CD4-positive, alpha-beta T cell (primary cell): Measurements from ENCODE around the gene SH3BP5L. TPM values are rescaled to one million over a fixed set of nuclear protein-coding genes. Genes with fewer than 3 reads are reported as not detected.
A peak's percentile ranks its signal among the peaks of the same experiment; 100 is the strongest.

Experiments used
- ATAC-seq: fragments of 200-7000 bp; cut with Tn5 transposase; one replicate; pipeline ENCODE4 v1.10.0; 2022; ENCODE audit warnings: mild to moderate bottlenecking; ENCODE audit not compliant: poor library complexity
- CTCF ChIA-PET: fragments of 350-600 bp; sonication (Branson Sonifier 250); formaldehyde crosslinking; loops from one replicate; lab custom pipeline; 2021; ENCODE audit warnings: antibody characterized with exemption, inconsistent platforms; lab: Charles Lee
- POLR2A ChIA-PET: fragments of 350-600 bp; sonication (Branson Sonifier 250); formaldehyde crosslinking; loops from one replicate; lab custom pipeline; 2021; ENCODE audit warnings: antibody characterized with exemption, inconsistent platforms; lab: Charles Lee
- DNase-seq, 14 experiments: peaks; one replicate each; pipeline ENCODE4 v3.0.0-alpha.2; 2013 to 2020; ENCODE audit warnings: mixed read lengths in 2 of 14
- H3K27ac ChIP-seq, 2 donors: one replicate each; pipeline versions ENCODE4 v1.5.1 to v1.7.0; 2013; ENCODE audit warnings: low read length in 2 of 2, low read depth in 1 of 2, mild to moderate bottlenecking in 1 of 2
- H3K27me3 ChIP-seq, 2 experiments: 1 replicate in 1 of 2; 2 replicates in 1 of 2; pipeline versions ENCODE4 v1.6.1 to v1.7.0; 2013; ENCODE audit warnings: low read length in 2 of 2, control low read depth in 1 of 2, mild to moderate bottlenecking in 1 of 2, moderate library complexity in 1 of 2; ENCODE audit not compliant: insufficient read depth in 2 of 2, control insufficient read depth in 1 of 2
- H3K36me3 ChIP-seq: one replicate; pipeline ENCODE4 v1.6.1; 2013; ENCODE audit warnings: low read length, control low read depth; ENCODE audit not compliant: insufficient read depth
- H3K4me1 ChIP-seq: one replicate; pipeline ENCODE4 v1.6.1; 2013; ENCODE audit warnings: low read length, control low read depth; ENCODE audit not compliant: insufficient read depth
- H3K4me3 ChIP-seq: one replicate; pipeline ENCODE4 v1.5.1; 2013; ENCODE audit warnings: mild to moderate bottlenecking, low read length, moderate library complexity
- H3K9me3 ChIP-seq, 2 experiments: 1 replicate in 1 of 2; 2 replicates in 1 of 2; pipeline versions ENCODE4 v1.6.1 to v1.7.0; 2013; ENCODE audit warnings: low read length in 2 of 2, mild to moderate bottlenecking in 2 of 2, control low read depth in 1 of 2, moderate library complexity in 1 of 2; ENCODE audit not compliant: control insufficient read depth in 1 of 2, insufficient read depth in 1 of 2
- H3K27ac Mint-ChIP-seq: one replicate; pipeline ENCODE4 v1.8.0; 2020; ENCODE audit warnings: mixed read lengths
- H3K27me3 Mint-ChIP-seq: one replicate; pipeline ENCODE4 v1.8.0; 2021; ENCODE audit warnings: mixed read lengths
- H3K36me3 Mint-ChIP-seq: one replicate; pipeline ENCODE4 v1.8.0; 2021; ENCODE audit warnings: low read depth, mixed read lengths
- H3K4me1 Mint-ChIP-seq: one replicate; pipeline ENCODE4 v1.8.0; 2021; ENCODE audit warnings: low read depth, mixed read lengths
- H3K4me3 Mint-ChIP-seq: one replicate; pipeline ENCODE4 v1.8.0; 2020; ENCODE audit warnings: mild to moderate bottlenecking, mixed read lengths
- H3K9me3 Mint-ChIP-seq: one replicate; pipeline ENCODE4 v1.8.0; 2020; ENCODE audit warnings: mixed read lengths
- intact Hi-C, 2 experiments: fragments of 100-400 bp; cut with DNase I in 1 of 2; cut with micrococcal nuclease in 1 of 2; formaldehyde crosslinking; loops; one replicate each; pipeline versions ENCODE4 v1.15.1 to v1.9.0; 2023 to 2025; cut with DNase I, micrococcal nuclease
- total RNA-seq, 174 experiments: library from RNA in 2 of 174; stranded (reverse) in 2 of 174; gene quantifications; one replicate each; pipeline ENCODE4 v1.2.3 and lab custom pipeline; 2021 to 2026
- TF ChIP-seq, protein P1 (sequence below): fragments of 200-600 bp; IDR thresholded peaks from one replicate; pipeline ENCODE4 v1.8.0; 2022; ENCODE audit warnings: antibody characterized with exemption, mild to moderate bottlenecking

SH3BP5L gene
- total RNA-seq, 2 experiments from 2014 or later, result 21.7 to 25.2 TPM

DNA sequence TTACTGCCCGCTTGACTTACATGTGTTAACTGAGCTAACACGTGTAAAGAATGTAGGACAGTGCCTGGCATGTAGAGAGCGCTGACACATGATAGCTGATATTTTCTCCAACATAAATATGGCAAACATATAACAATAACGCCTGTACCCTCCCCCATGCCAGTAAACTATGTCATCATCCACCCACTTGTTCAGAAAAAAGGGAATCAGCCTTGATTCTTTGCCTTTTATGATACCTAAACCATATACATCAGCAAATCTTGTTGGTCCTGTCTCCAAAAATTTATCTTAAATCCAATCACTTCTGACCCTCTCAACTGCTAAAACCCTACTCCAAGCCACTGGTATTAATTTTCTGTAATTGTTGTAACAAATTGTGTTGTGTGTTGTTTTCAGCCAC is 34.3 kb upstream of the SH3BP5L start:
- Histone ChIP-seq H3K27ac (peak overlapping the region in 1 of 2 donors; percentile 77), H3K27me3 (no peaks in the 10 kb centered on the region), H3K4me3 (no peak overlapping the region), H3K4me1 (peaks cover 50% of the 10 kb centered on the region), H3K9me3 (no peaks in the 10 kb centered on the region), H3K36me3 (peaks cover 10% of the 10 kb centered on the region)
- Mint-ChIP-seq H3K27ac (peak overlapping the region; percentile 93), H3K36me3 (peaks cover 16% of the 10 kb centered on the region), H3K27me3 (no peaks in the 10 kb centered on the region), H3K4me1 (peaks cover 70% of the 10 kb centered on the region), H3K4me3 (peak overlapping the region; percentile 95), H3K9me3 (no peaks in the 10 kb centered on the region)
- ChIA-PET CTCF (interaction anchor here (1.1 to 2.9 kb wide), 3 partner anchors 21 to 34 kb away, joined by 3 to 65 read pairs (median 11); partner anchors contain the start of genes SH3BP5L and ZNF672), POLR2A (interaction anchor here (2.2 to 4.9 kb wide), 3 partner anchors 14 to 33 kb away, joined by 37 to 98 read pairs (median 47); partner anchors contain the start of genes SH3BP5L and ZNF672)
- TF ChIP-seq, protein P1, sequence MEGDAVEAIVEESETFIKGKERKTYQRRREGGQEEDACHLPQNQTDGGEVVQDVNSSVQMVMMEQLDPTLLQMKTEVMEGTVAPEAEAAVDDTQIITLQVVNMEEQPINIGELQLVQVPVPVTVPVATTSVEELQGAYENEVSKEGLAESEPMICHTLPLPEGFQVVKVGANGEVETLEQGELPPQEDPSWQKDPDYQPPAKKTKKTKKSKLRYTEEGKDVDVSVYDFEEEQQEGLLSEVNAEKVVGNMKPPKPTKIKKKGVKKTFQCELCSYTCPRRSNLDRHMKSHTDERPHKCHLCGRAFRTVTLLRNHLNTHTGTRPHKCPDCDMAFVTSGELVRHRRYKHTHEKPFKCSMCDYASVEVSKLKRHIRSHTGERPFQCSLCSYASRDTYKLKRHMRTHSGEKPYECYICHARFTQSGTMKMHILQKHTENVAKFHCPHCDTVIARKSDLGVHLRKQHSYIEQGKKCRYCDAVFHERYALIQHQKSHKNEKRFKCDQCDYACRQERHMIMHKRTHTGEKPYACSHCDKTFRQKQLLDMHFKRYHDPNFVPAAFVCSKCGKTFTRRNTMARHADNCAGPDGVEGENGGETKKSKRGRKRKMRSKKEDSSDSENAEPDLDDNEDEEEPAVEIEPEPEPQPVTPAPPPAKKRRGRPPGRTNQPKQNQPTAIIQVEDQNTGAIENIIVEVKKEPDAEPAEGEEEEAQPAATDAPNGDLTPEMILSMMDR, result no peak
- intact Hi-C loops, result no loop called here
- ATAC-seq (no peak), DNase-seq (no peak)

DNA sequence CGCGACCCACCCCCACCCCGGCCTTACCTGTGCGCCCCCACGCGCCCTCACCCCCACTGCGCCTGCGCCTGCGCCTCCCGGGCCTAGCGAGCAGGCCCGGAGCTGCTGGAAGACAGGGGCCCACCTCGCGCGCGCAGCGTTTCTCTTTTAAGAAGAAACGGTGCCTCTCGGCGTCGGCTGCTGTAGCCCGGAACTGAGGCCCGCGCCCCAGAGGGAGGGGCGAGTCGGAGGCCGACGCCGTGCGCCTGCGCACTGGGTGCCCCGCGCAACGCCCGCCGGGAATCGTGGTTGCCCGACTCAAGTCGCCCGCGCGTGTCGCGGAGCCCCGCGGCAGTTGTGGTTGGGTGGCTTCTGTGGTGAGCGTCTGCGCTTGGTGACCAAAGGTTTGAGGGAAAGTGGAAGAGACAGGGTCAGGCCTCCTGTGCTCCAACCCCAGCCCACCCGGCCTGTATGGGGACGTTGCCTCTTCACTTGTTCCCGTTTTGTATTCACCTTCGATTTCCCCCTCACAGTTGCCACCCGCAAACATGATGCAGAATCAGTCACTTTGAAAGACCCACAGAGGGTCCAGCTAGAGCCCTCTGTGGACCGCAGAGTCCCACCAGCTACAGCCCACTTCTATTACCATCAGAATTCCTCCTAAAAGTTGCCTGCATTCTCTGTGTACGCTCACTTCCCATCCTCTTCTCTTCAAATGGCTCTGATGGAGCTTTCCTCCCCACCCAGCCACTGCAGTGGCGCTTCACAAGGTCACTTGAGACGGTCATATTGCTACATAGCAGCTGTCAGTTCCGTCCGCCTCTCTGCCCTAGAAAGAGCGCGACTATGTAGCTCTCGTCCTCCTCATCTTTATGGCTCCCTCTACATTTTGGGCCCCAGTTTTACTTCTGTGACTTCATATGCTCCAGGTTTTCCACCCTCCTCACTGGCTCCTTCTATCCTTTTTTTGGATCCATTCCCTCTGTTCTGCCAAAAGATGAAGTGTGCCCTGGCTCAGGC is 33.5 kb upstream of the SH3BP5L start, which contains the start of gene ZNF692:
ZNF692 (minus strand) TSS at position 195 of the 999 bp plus-strand sequence. CDS start 776 bp downstream, outside the sequence.
- Mint-ChIP-seq H3K27me3 (no peaks in the 10 kb centered on the region), H3K4me3 (peak within 1 kb of the TSS; percentile 95), H3K9me3 (no peaks in the 10 kb centered on the region), H3K36me3 (peaks cover 19% of the 10 kb centered on the region), H3K27ac (peak within 1 kb of the TSS; percentile 93), H3K4me1 (peaks cover 75% of the 10 kb centered on the region)
- no peaks in the 10 kb centered on the region for H3K27me3 ChIP-seq
- peaks cover 11% of the 10 kb centered on the region for H3K36me3 ChIP-seq
- intact Hi-C loops, result loop anchor here (1.0 to 2.0 kb wide), 4 partner anchors 15 to 34 kb away; partner anchors contain the start of genes SH3BP5L (in 1 of the 2) and ZNF672 (in 1 of the 2)
- DNase-seq, result peak; percentile 92 to 99 (median 97)
- H3K9me3 ChIP-seq, result no peaks in the 10 kb centered on the region
- peak; percentile 84 for ATAC-seq
- CTCF ChIA-PET, result interaction anchor here (0.7 to 2.9 kb wide), 7 partner anchors 15 to 47 kb away, joined by 3 to 65 read pairs (median 4); partner anchors contain the start of genes PGBD2, SH3BP5L and ZNF672
- peak within 1 kb of the TSS; percentile 79 for H3K4me3 ChIP-seq
- peaks cover 57% of the 10 kb centered on the region for H3K4me1 ChIP-seq
- H3K27ac ChIP-seq, result peak within 1 kb of the TSS; percentile 77 to 80
- POLR2A ChIA-PET, result interaction anchor here (0.6 to 4.9 kb wide), 8 partner anchors 10 to 107 kb away, joined by 3 to 98 read pairs (median 4); partner anchors contain the start of genes SH3BP5L and ZNF672
- TF ChIP-seq, protein P1, result no peak
